HepG2 (cell line): ENCODE data around the gene B4GALT3. TPM values are rescaled to one million over a fixed set of nuclear protein-coding genes. Genes with fewer than 3 reads are reported as not detected.
A peak's percentile ranks its signal among the peaks of the same experiment; 100 is the strongest.

Experiments
- ATAD3A ChIP-seq: sonication (generic); formaldehyde crosslinking; IDR thresholded peaks from 2 replicates; pipeline ENCODE4 v1.4.0; 2020; ENCODE audit warnings: missing genetic modification reagents
- FOXP4 ChIP-seq: sonication (generic); formaldehyde crosslinking; IDR thresholded peaks from 2 replicates; pipeline ENCODE4 v1.4.0; 2020; ENCODE audit warnings: missing genetic modification reagents
- HIC2 ChIP-seq: sonication (generic); formaldehyde crosslinking; IDR thresholded peaks from 2 replicates; pipeline ENCODE4 v1.9.0; 2022; ENCODE audit warnings: low read depth, missing genetic modification reagents
- PBX2 ChIP-seq: IDR thresholded peaks from 2 replicates; pipeline ENCODE4 v1.6.1; 2016; ENCODE audit warnings: control low read depth
- SIX4 ChIP-seq: sonication (generic); formaldehyde crosslinking; IDR thresholded peaks from 2 replicates; pipeline ENCODE4 v1.4.0; 2020; ENCODE audit warnings: missing genetic modification reagents
- SP5 ChIP-seq: IDR thresholded peaks from 2 replicates; pipeline ENCODE4 v1.6.1; 2016; ENCODE audit warnings: low read depth, borderline replicate concordance
- TFAP4 ChIP-seq: sonication (generic); IDR thresholded peaks from 2 replicates; pipeline ENCODE4 v1.6.1; 2016; ENCODE audit warnings: low read depth, borderline replicate concordance
- ZFX ChIP-seq: sonication (generic); formaldehyde crosslinking; IDR thresholded peaks from 2 replicates; pipeline ENCODE4 v1.4.0; 2020; ENCODE audit warnings: mild to moderate bottlenecking, low read depth, missing genetic modification reagents, moderate library complexity
- polyA plus RNA-seq, 8 experiments: library from polyadenylated mRNA; depleted of rRNA in 3 of 8; stranded (reverse) in 7 of 8; unstranded in 1 of 8; fragments of >200 nt; fragmentation: Illumina TruSeq in 4 of 8; extraction: Trizol in 4 of 8; gene quantifications; 2 replicates each; pipeline versions ENCODE4 v1.2.1 to v1.2.3, GENCODE V29; 2011 to 2016; ENCODE audit warnings: low read depth in 4 of 8, missing spikeins in 1 of 8, mixed read lengths in 1 of 8; ENCODE audit not compliant: insufficient read depth in 1 of 8
- total RNA-seq, 5 experiments: library from RNA; depleted of rRNA; stranded (reverse); fragments of >200 nt; fragmentation: Illumina TruSeq; extraction: Trizol; gene quantifications; 2 replicates each; pipeline ENCODE4 v1.2.3, GENCODE V29; 2016; ENCODE audit warnings: low read depth in 1 of 5
- TF ChIP-seq, protein P1 (sequence below): sonication (generic); formaldehyde crosslinking; IDR thresholded peaks from 2 replicates; pipeline ENCODE4 v1.8.0; 2022; ENCODE audit warnings: low read depth, missing genetic modification reagents
- TF ChIP-seq, protein P2 (sequence below): sonication (generic); formaldehyde crosslinking; IDR thresholded peaks from 2 replicates; pipeline ENCODE4 v1.4.0; 2020; ENCODE audit warnings: missing genetic modification reagents, mild to moderate bottlenecking, borderline replicate concordance
- TF ChIP-seq, protein P3 (sequence below): sonication (generic); formaldehyde crosslinking; IDR thresholded peaks from 2 replicates; pipeline ENCODE4 v1.4.0; 2020; ENCODE audit warnings: low read depth, mild to moderate bottlenecking, missing genetic modification reagents
- TF ChIP-seq, protein P4 (sequence below): sonication (generic); formaldehyde crosslinking; IDR thresholded peaks from 2 replicates; pipeline ENCODE4 v1.4.0; 2020; ENCODE audit warnings: missing genetic modification reagents, borderline replicate concordance

B4GALT3 gene
- total and polyA plus RNA-seq, 2 of the 13 experiments (the other 11 are each of a cell fraction or from before 2014, with no cell fraction given) = 35.6 to 40.4 TPM

GRCh38 chr1:161193561-161194235 lies 16.4 kb upstream of the B4GALT3 start (continued):
- TF ChIP-seq, protein P1, sequence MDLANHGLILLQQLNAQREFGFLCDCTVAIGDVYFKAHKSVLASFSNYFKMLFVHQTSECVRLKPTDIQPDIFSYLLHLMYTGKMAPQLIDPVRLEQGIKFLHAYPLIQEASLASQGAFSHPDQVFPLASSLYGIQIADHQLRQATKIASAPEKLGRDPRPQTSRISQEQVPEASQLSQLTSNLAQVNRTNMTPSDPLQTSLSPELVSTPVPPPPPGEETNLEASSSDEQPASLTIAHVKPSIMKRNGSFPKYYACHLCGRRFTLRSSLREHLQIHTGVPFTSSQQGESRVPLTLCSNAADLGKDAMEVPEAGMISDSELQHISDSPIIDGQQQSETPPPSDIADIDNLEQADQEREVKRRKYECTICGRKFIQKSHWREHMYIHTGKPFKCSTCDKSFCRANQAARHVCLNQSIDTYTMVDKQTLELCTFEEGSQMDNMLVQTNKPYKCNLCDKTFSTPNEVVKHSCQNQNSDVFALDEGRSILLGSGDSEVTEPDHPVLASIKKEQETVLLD (CRISPR knock-in tag) = no peak
- TF ChIP-seq SP5 (no peak), TFAP4 (peak; percentile 31; the same call in 1 of the 2 replicates), PBX2 (CRISPR knock-in tag) (no peak), HIC2 (CRISPR knock-in tag) (peak; percentile 79), FOXP4 (CRISPR knock-in tag) (no peak), ATAD3A (CRISPR knock-in tag) (no peak), ZFX (CRISPR knock-in tag) (no peak), SIX4 (no peak)
- TF ChIP-seq, protein P2, sequence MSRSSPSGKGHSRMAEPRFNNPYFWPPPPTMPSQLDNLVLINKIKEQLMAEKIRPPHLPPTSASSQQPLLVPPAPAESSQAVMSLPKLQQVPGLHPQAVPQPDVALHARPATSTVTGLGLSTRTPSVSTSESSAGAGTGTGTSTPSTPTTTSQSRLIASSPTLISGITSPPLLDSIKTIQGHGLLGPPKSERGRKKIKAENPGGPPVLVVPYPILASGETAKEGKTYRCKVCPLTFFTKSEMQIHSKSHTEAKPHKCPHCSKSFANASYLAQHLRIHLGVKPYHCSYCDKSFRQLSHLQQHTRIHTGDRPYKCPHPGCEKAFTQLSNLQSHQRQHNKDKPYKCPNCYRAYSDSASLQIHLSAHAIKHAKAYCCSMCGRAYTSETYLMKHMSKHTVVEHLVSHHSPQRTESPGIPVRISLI (CRISPR knock-in tag) = no peak
- TF ChIP-seq, protein P3, sequence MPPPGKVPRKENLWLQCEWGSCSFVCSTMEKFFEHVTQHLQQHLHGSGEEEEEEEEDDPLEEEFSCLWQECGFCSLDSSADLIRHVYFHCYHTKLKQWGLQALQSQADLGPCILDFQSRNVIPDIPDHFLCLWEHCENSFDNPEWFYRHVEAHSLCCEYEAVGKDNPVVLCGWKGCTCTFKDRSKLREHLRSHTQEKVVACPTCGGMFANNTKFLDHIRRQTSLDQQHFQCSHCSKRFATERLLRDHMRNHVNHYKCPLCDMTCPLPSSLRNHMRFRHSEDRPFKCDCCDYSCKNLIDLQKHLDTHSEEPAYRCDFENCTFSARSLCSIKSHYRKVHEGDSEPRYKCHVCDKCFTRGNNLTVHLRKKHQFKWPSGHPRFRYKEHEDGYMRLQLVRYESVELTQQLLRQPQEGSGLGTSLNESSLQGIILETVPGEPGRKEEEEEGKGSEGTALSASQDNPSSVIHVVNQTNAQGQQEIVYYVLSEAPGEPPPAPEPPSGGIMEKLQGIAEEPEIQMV (CRISPR knock-in tag) = no peak
- TF ChIP-seq, protein P4, sequence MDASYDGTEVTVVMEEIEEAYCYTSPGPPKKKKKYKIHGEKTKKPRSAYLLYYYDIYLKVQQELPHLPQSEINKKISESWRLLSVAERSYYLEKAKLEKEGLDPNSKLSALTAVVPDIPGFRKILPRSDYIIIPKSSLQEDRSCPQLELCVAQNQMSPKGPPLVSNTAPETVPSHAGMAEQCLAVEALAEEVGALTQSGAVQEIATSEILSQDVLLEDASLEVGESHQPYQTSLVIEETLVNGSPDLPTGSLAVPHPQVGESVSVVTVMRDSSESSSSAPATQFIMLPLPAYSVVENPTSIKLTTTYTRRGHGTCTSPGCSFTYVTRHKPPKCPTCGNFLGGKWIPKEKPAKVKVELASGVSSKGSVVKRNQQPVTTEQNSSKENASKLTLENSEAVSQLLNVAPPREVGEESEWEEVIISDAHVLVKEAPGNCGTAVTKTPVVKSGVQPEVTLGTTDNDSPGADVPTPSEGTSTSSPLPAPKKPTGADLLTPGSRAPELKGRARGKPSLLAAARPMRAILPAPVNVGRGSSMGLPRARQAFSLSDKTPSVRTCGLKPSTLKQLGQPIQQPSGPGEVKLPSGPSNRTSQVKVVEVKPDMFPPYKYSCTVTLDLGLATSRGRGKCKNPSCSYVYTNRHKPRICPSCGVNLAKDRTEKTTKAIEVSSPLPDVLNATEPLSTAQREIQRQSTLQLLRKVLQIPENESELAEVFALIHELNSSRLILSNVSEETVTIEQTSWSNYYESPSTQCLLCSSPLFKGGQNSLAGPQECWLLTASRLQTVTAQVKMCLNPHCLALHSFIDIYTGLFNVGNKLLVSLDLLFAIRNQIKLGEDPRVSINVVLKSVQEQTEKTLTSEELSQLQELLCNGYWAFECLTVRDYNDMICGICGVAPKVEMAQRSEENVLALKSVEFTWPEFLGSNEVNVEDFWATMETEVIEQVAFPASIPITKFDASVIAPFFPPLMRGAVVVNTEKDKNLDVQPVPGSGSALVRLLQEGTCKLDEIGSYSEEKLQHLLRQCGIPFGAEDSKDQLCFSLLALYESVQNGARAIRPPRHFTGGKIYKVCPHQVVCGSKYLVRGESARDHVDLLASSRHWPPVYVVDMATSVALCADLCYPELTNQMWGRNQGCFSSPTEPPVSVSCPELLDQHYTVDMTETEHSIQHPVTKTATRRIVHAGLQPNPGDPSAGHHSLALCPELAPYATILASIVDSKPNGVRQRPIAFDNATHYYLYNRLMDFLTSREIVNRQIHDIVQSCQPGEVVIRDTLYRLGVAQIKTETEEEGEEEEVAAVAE (CRISPR knock-in tag) = no peak
